HEK293 (cell line): ENCODE measurements around the gene BORCS6.

Source experiments
- GLIS1 ChIP-seq: fragments of 450-650 bp; formaldehyde crosslinking; IDR thresholded peaks from 2 replicates; pipeline ENCODE4 v1.5.1; 2016; ENCODE audit warnings: missing biosample characterization, missing genetic modification characterization
- GLIS2 ChIP-seq: fragments of 450-650 bp; formaldehyde crosslinking; IDR thresholded peaks from 2 replicates; pipeline ENCODE4 v1.5.1; 2016; ENCODE audit warnings: missing biosample characterization, missing genetic modification characterization
- HOXA7 ChIP-seq: sonication (generic); formaldehyde crosslinking; IDR thresholded peaks from 2 replicates; pipeline ENCODE4 v1.8.1; 2022; ENCODE audit warnings: missing genetic modification reagents, borderline replicate concordance
- KLF1 ChIP-seq: fragments of 450-650 bp; formaldehyde crosslinking; IDR thresholded peaks from 2 replicates; pipeline ENCODE4 v1.5.1; 2016; ENCODE audit warnings: missing biosample characterization, missing genetic modification characterization
- KLF8 ChIP-seq: fragments of 450-650 bp; formaldehyde crosslinking; IDR thresholded peaks from 2 replicates; pipeline ENCODE4 v1.5.1; 2016; ENCODE audit warnings: missing biosample characterization, missing genetic modification characterization
- KLF9 ChIP-seq: fragments of 450-650 bp; formaldehyde crosslinking; IDR thresholded peaks from 2 replicates; pipeline ENCODE4 v1.5.1; 2016; ENCODE audit warnings: missing biosample characterization, missing genetic modification characterization, low read depth
- SCRT1 ChIP-seq: fragments of 450-650 bp; formaldehyde crosslinking; IDR thresholded peaks from 2 replicates; pipeline ENCODE4 v1.5.1; 2016; ENCODE audit warnings: missing biosample characterization, missing genetic modification characterization, borderline replicate concordance
- SP3 ChIP-seq: fragments of 450-650 bp; formaldehyde crosslinking; IDR thresholded peaks from 2 replicates; pipeline ENCODE4 v1.5.1; 2016; ENCODE audit warnings: missing biosample characterization, missing genetic modification characterization
- SP7 ChIP-seq: fragments of 450-650 bp; formaldehyde crosslinking; IDR thresholded peaks from 2 replicates; pipeline ENCODE4 v1.5.1; 2016; ENCODE audit warnings: missing biosample characterization, missing genetic modification characterization
- TCF7L2 ChIP-seq: IDR thresholded peaks from 2 replicates; pipeline ENCODE4 v1.6.1; 2011; ENCODE audit warnings: low read depth, mild to moderate bottlenecking, inconsistent platforms, low read length, moderate library complexity, borderline replicate concordance
- WT1 ChIP-seq: fragments of 450-650 bp; formaldehyde crosslinking; IDR thresholded peaks from 2 replicates; pipeline ENCODE4 v1.5.1; 2016; ENCODE audit warnings: missing biosample characterization, missing genetic modification characterization
- ZBTB17 ChIP-seq: fragments of 450-650 bp; formaldehyde crosslinking; IDR thresholded peaks from 2 replicates; pipeline ENCODE4 v1.5.1; 2016; ENCODE audit warnings: missing biosample characterization, missing genetic modification characterization
- ZBTB20 ChIP-seq: fragments of 450-650 bp; formaldehyde crosslinking; IDR thresholded peaks from 2 replicates; pipeline ENCODE4 v1.5.1; 2016; ENCODE audit warnings: missing biosample characterization, missing genetic modification characterization
- ZBTB48 ChIP-seq: fragments of 450-650 bp; formaldehyde crosslinking; IDR thresholded peaks from 2 replicates; pipeline ENCODE4 v1.5.1; 2016; ENCODE audit warnings: missing biosample characterization, missing genetic modification characterization
- ZEB2 ChIP-seq: fragments of 450-650 bp; formaldehyde crosslinking; IDR thresholded peaks from 2 replicates; pipeline ENCODE4 v1.5.1; 2016; ENCODE audit warnings: missing biosample characterization, missing genetic modification characterization
- ZFHX2 ChIP-seq: fragments of 450-650 bp; formaldehyde crosslinking; conservative IDR thresholded peaks from 2 replicates; pipeline ENCODE4 v1.5.1; 2016; ENCODE audit warnings: missing biosample characterization, missing genetic modification characterization
- ZFP37 ChIP-seq: fragments of 450-650 bp; formaldehyde crosslinking; IDR thresholded peaks from 2 replicates; pipeline ENCODE4 v1.5.1; 2016; ENCODE audit warnings: missing biosample characterization, missing genetic modification characterization
- ZNF341 ChIP-seq: fragments of 450-650 bp; formaldehyde crosslinking; IDR thresholded peaks from 2 replicates; pipeline ENCODE4; 2016; ENCODE audit warnings: low read depth, missing biosample characterization, missing genetic modification characterization
- ZNF473 ChIP-seq: fragments of 450-650 bp; formaldehyde crosslinking; IDR thresholded peaks from 2 replicates; pipeline ENCODE4 v1.5.1; 2017; ENCODE audit warnings: missing biosample characterization, missing genetic modification characterization
- ZNF514 ChIP-seq: fragments of 450-650 bp; formaldehyde crosslinking; IDR thresholded peaks from 2 replicates; pipeline ENCODE4 v1.5.1; 2016; ENCODE audit warnings: missing biosample characterization, missing genetic modification characterization
- ZNF548 ChIP-seq: fragments of 450-650 bp; formaldehyde crosslinking; IDR thresholded peaks from 2 replicates; pipeline ENCODE4 v1.5.1; 2016; ENCODE audit warnings: missing biosample characterization, missing genetic modification characterization
- ZNF701 ChIP-seq: fragments of 450-650 bp; formaldehyde crosslinking; IDR thresholded peaks from 2 replicates; pipeline ENCODE4 v1.5.1; 2016; ENCODE audit warnings: missing biosample characterization, missing genetic modification characterization
- TF ChIP-seq, protein P1 (sequence below): fragments of 450-650 bp; formaldehyde crosslinking; IDR thresholded peaks from 2 replicates; pipeline ENCODE4 v1.5.1; 2016; ENCODE audit warnings: missing biosample characterization, missing genetic modification characterization
- TF ChIP-seq, protein P2 (sequence below): fragments of 450-650 bp; formaldehyde crosslinking; IDR thresholded peaks from 2 replicates; pipeline ENCODE4 v1.5.1; 2017; ENCODE audit warnings: missing biosample characterization, missing genetic modification characterization
- TF ChIP-seq, protein P3 (sequence below): fragments of 450-650 bp; formaldehyde crosslinking; IDR thresholded peaks from 2 replicates; pipeline ENCODE4 v1.5.1; 2016; ENCODE audit warnings: missing biosample characterization, missing genetic modification characterization
- TF ChIP-seq, protein P4 (sequence below): fragments of 450-650 bp; formaldehyde crosslinking; IDR thresholded peaks from 2 replicates; pipeline ENCODE4 v1.5.1; 2016; ENCODE audit warnings: missing biosample characterization, missing genetic modification characterization
- TF ChIP-seq, protein P5 (sequence below): fragments of 450-650 bp; IDR thresholded peaks from 2 replicates; pipeline ENCODE4 v1.5.1; 2018; ENCODE audit warnings: missing biosample characterization, mild to moderate bottlenecking, missing genetic modification characterization

Gene BORCS6

DNA sequence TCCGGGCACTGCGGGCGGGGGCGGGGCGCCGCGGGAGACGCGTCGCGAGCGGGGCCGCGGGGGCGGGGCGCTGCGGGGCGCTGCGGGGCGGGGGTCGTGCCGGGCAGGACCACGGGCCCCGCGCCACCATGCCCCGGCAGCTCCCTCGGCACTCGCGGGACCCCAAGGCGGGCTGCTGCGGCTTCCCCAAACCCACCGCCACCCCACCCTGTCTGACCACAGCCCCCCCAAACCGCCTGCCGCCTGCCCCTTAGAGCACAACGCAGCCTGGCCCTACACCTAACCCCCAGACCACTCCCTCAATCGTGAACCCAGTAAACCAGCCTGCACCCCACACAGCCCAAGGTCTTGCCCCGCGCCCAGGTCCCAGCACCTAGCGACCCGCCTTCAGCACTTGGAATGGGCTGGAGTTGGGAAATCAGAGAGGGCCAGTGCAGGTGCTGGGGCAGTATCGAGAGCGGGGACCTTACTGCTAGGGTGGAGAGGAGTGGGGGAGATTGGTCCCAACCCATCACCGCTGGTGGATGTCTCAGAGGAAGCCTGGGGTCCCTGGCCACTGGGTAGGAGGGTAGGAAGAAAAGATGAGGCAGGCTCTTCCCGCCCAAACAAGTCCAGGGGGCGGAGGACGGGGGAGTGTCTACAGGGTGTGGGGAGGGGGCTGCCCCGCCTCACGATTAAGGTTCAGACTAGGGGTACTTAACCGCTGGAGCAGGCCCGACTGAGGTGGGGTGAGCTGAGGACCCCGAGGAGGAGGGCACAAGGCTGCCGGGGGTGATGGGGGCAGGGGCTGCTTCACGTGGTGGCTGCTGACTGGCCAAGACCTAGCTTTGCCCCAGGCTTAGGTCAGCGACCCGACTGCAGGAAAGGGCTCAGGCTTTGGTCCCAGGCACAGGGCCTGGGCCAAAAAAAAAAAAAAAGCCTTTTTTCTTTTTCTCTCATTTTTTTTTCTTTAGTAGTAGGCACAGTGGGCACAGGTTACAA lies 26.7 kb downstream of the BORCS6 start (continued):
- TF ChIP-seq, protein P1, sequence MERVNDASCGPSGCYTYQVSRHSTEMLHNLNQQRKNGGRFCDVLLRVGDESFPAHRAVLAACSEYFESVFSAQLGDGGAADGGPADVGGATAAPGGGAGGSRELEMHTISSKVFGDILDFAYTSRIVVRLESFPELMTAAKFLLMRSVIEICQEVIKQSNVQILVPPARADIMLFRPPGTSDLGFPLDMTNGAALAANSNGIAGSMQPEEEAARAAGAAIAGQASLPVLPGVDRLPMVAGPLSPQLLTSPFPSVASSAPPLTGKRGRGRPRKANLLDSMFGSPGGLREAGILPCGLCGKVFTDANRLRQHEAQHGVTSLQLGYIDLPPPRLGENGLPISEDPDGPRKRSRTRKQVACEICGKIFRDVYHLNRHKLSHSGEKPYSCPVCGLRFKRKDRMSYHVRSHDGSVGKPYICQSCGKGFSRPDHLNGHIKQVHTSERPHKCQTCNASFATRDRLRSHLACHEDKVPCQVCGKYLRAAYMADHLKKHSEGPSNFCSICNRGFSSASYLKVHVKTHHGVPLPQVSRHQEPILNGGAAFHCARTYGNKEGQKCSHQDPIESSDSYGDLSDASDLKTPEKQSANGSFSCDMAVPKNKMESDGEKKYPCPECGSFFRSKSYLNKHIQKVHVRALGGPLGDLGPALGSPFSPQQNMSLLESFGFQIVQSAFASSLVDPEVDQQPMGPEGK (tag by site-specific recombination) = peak; percentile 75
- TF ChIP-seq, protein P2, sequence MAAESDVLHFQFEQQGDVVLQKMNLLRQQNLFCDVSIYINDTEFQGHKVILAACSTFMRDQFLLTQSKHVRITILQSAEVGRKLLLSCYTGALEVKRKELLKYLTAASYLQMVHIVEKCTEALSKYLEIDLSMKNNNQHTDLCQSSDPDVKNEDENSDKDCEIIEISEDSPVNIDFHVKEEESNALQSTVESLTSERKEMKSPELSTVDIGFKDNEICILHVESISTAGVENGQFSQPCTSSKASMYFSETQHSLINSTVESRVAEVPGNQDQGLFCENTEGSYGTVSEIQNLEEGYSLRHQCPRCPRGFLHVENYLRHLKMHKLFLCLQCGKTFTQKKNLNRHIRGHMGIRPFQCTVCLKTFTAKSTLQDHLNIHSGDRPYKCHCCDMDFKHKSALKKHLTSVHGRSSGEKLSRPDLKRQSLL (tag by site-specific recombination) = no peak
- peak; percentile 16; the same call in 1 of the 2 replicates for TF ChIP-seq KLF9 (tag by site-specific recombination)
- peak; percentile 17; the same call in 1 of the 2 replicates for TF ChIP-seq GLIS1 (tag by site-specific recombination)
- TF ChIP-seq, protein P3, sequence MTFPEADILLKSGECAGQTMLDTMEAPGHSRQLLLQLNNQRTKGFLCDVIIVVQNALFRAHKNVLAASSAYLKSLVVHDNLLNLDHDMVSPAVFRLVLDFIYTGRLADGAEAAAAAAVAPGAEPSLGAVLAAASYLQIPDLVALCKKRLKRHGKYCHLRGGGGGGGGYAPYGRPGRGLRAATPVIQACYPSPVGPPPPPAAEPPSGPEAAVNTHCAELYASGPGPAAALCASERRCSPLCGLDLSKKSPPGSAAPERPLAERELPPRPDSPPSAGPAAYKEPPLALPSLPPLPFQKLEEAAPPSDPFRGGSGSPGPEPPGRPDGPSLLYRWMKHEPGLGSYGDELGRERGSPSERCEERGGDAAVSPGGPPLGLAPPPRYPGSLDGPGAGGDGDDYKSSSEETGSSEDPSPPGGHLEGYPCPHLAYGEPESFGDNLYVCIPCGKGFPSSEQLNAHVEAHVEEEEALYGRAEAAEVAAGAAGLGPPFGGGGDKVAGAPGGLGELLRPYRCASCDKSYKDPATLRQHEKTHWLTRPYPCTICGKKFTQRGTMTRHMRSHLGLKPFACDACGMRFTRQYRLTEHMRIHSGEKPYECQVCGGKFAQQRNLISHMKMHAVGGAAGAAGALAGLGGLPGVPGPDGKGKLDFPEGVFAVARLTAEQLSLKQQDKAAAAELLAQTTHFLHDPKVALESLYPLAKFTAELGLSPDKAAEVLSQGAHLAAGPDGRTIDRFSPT (tag by site-specific recombination) = no peak
- peak; percentile 51; the same call in 1 of the 2 replicates for TF ChIP-seq ZBTB48 (tag by site-specific recombination)
- TF ChIP-seq ZNF514 (tag by site-specific recombination) = no peak
- peak; percentile 72 for TF ChIP-seq ZFHX2 (tag by site-specific recombination)
- TF ChIP-seq KLF8 (tag by site-specific recombination) = peak; percentile 86
- no peak for TF ChIP-seq ZNF548
- TF ChIP-seq KLF1 (tag by site-specific recombination) = peak; percentile 70; the same call in 1 of the 2 replicates
- TF ChIP-seq ZNF701 (tag by site-specific recombination) = no peak
- no peak for TF ChIP-seq ZBTB17 (tag by site-specific recombination)
- TF ChIP-seq, protein P4, sequence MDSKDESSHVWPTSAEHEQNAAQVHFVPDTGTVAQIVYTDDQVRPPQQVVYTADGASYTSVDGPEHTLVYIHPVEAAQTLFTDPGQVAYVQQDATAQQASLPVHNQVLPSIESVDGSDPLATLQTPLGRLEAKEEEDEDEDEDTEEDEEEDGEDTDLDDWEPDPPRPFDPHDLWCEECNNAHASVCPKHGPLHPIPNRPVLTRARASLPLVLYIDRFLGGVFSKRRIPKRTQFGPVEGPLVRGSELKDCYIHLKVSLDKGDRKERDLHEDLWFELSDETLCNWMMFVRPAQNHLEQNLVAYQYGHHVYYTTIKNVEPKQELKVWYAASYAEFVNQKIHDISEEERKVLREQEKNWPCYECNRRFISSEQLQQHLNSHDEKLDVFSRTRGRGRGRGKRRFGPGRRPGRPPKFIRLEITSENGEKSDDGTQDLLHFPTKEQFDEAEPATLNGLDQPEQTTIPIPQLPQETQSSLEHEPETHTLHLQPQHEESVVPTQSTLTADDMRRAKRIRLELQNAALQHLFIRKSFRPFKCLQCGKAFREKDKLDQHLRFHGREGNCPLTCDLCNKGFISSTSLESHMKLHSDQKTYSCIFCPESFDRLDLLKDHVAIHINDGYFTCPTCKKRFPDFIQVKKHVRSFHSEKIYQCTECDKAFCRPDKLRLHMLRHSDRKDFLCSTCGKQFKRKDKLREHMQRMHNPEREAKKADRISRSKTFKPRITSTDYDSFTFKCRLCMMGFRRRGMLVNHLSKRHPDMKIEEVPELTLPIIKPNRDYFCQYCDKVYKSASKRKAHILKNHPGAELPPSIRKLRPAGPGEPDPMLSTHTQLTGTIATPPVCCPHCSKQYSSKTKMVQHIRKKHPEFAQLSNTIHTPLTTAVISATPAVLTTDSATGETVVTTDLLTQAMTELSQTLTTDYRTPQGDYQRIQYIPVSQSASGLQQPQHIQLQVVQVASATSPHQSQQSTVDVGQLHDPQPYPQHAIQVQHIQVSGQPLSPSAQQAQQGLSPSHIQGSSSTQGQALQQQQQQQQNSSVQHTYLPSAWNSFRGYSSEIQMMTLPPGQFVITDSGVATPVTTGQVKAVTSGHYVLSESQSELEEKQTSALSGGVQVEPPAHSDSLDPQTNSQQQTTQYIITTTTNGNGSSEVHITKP (tag by site-specific recombination) = peak; percentile 43
- no peak for TF ChIP-seq ZFP37
- TF ChIP-seq SP7 (tag by site-specific recombination) = peak; percentile 21
- peak; percentile 46 for TF ChIP-seq ZNF341 (tag by site-specific recombination)
- peak; percentile 67 for TF ChIP-seq GLIS2 (tag by site-specific recombination)
- peak; percentile 38 for TF ChIP-seq ZBTB20 (tag by site-specific recombination)
- no peak for TF ChIP-seq WT1 (tag by site-specific recombination)
- no peak for TF ChIP-seq TCF7L2
- peak; percentile 15; the same call in 1 of the 2 replicates for TF ChIP-seq ZEB2 (tag by site-specific recombination)
- peak; percentile 77 for TF ChIP-seq SP3 (tag by site-specific recombination)
- no peak for TF ChIP-seq ZNF473 (tag by site-specific recombination)
- TF ChIP-seq HOXA7 (CRISPR knock-in tag) = no peak
- TF ChIP-seq, protein P5, sequence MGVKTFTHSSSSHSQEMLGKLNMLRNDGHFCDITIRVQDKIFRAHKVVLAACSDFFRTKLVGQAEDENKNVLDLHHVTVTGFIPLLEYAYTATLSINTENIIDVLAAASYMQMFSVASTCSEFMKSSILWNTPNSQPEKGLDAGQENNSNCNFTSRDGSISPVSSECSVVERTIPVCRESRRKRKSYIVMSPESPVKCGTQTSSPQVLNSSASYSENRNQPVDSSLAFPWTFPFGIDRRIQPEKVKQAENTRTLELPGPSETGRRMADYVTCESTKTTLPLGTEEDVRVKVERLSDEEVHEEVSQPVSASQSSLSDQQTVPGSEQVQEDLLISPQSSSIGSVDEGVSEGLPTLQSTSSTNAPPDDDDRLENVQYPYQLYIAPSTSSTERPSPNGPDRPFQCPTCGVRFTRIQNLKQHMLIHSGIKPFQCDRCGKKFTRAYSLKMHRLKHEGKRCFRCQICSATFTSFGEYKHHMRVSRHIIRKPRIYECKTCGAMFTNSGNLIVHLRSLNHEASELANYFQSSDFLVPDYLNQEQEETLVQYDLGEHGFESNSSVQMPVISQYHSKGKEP (tag by site-specific recombination) = no peak
- TF ChIP-seq SCRT1 = no peak
